GM12878 (cell line): ENCODE results near the gene IL19. TPM values are rescaled to one million over a fixed set of nuclear protein-coding genes. Genes with fewer than 3 reads are reported as not detected.
A peak's percentile ranks its signal among the peaks of the same experiment; 100 is the strongest.

ENCODE experiments used
- BACH1 ChIP-seq: fragments of 450-650 bp; IDR thresholded peaks from 2 replicates; pipeline ENCODE4 v1.6.1; 2017; ENCODE audit warnings: mild to moderate bottlenecking, borderline replicate concordance
- BRCA1 ChIP-seq: IDR thresholded peaks from 2 replicates; pipeline ENCODE4 v1.6.1; 2011; ENCODE audit warnings: low read depth, low read length, improper control_type of control experiment
- CEBPB ChIP-seq, 2 experiments: fragments of 150-350 bp in 1 of 2; IDR thresholded peaks; 2 replicates each; pipeline ENCODE4 v1.6.1; 2012 to 2014; ENCODE audit warnings: low read depth in 2 of 2, low read length in 2 of 2, borderline replicate concordance in 1 of 2, inconsistent platforms in 1 of 2
- CHD4 ChIP-seq: fragments of 200-600 bp; sonication (generic); IDR thresholded peaks from 2 replicates; pipeline ENCODE4 v1.6.1; 2016; ENCODE audit warnings: mild to moderate bottlenecking
- EED ChIP-seq: sonication (generic); IDR thresholded peaks from 2 replicates; pipeline ENCODE4 v1.6.1; 2016; ENCODE audit warnings: antibody characterized with exemption, low read depth
- EGR1 ChIP-seq, 2 experiments: IDR thresholded peaks; 1 replicate in 1 of 2; 2 replicates in 1 of 2; pipeline ENCODE4 v1.6.1; 2011 to 2012; ENCODE audit warnings: low read depth in 2 of 2, low read length in 2 of 2, borderline replicate concordance in 1 of 2, mild to moderate bottlenecking in 1 of 2, moderate library complexity in 1 of 2
- FOXK2 ChIP-seq: fragments of 450-650 bp; IDR thresholded peaks from 2 replicates; pipeline ENCODE4 v1.6.1; 2017; ENCODE audit warnings: mild to moderate bottlenecking, moderate library complexity
- IKZF1 ChIP-seq: fragments of 450-650 bp; conservative IDR thresholded peaks from 2 replicates; pipeline ENCODE4 v1.6.1; 2017; ENCODE audit warnings: antibody characterized with exemption, mild to moderate bottlenecking
- IRF4 ChIP-seq: IDR thresholded peaks from 2 replicates; pipeline ENCODE4 v1.6.1; 2011; ENCODE audit warnings: low read depth, low read length
- MEF2A ChIP-seq: IDR thresholded peaks from 2 replicates; pipeline ENCODE4 v1.6.1; 2011; ENCODE audit warnings: low read depth, mild to moderate bottlenecking, low read length, moderate library complexity; ENCODE audit not compliant: insufficient read depth
- NFYA ChIP-seq: IDR thresholded peaks from 2 replicates; pipeline ENCODE4 v1.6.1; 2011; ENCODE audit warnings: low read depth, mild to moderate bottlenecking, low read length, improper control_type of control experiment, borderline replicate concordance
- POLR2A ChIP-seq: IDR thresholded peaks from 2 replicates; pipeline ENCODE4 v1.6.1; 2011; ENCODE audit warnings: low read depth, mild to moderate bottlenecking, low read length
- RFX5 ChIP-seq: IDR thresholded peaks from 2 replicates; pipeline ENCODE4 v1.6.1; 2011; ENCODE audit warnings: low read depth, low read length, improper control_type of control experiment
- RUNX3 ChIP-seq: IDR thresholded peaks from 2 replicates; pipeline ENCODE4 v1.6.1; 2012; ENCODE audit warnings: low read length, inconsistent platforms
- SIX5 ChIP-seq: IDR thresholded peaks from 2 replicates; pipeline ENCODE4 v1.6.1; 2011; ENCODE audit warnings: mild to moderate bottlenecking, low read depth, low read length, moderate library complexity; ENCODE audit not compliant: severe bottlenecking
- SMC3 ChIP-seq: IDR thresholded peaks from 2 replicates; pipeline ENCODE4 v1.6.1; 2011; ENCODE audit warnings: low read length, improper control_type of control experiment, borderline replicate concordance
- SPI1 ChIP-seq: IDR thresholded peaks from 2 replicates; pipeline ENCODE4 v1.6.1; 2011; ENCODE audit warnings: low read depth, mild to moderate bottlenecking, low read length, moderate library complexity, borderline replicate concordance; ENCODE audit not compliant: insufficient read depth
- STAT3 ChIP-seq: IDR thresholded peaks from 2 replicates; pipeline ENCODE4 v1.6.1; 2011; ENCODE audit warnings: low read depth, low read length, improper control_type of control experiment
- SUZ12 ChIP-seq: fragments of 200-600 bp; sonication (generic); IDR thresholded peaks from one replicate; pipeline ENCODE4 v1.6.1; 2018; ENCODE audit warnings: antibody characterized with exemption, mild to moderate bottlenecking; ENCODE audit not compliant: unreplicated experiment
- TAF1 ChIP-seq: IDR thresholded peaks from 2 replicates; pipeline ENCODE4 v1.6.1; 2011; ENCODE audit warnings: mild to moderate bottlenecking, low read depth, low read length, borderline replicate concordance
- polyA plus RNA-seq, 11 experiments: library from polyadenylated mRNA; depleted of rRNA in 4 of 11; unstranded in 6 of 11; stranded (reverse) in 5 of 11; fragments of >200 nt; fragmentation: Nextera tagmentation in 4 of 11; fragmentation: Illumina TruSeq in 1 of 11; extraction: Ambion mirVana in 4 of 11; extraction: Trizol in 1 of 11; gene quantifications; 1 replicate in 1 of 11; 2 replicates in 10 of 11; pipeline versions ENCODE4 v1.2.1 to v1.2.3, GENCODE V29; 2011 to 2016; ENCODE audit warnings: inconsistent platforms in 2 of 11, missing spikeins in 2 of 11, low read depth in 1 of 11
- total RNA-seq, 4 experiments: library from RNA; depleted of rRNA in 3 of 4; stranded (reverse); fragments of >200 nt in 3 of 4; fragmentation: Illumina TruSeq in 1 of 4; extraction: Trizol in 1 of 4; gene quantifications; 2 replicates each; pipeline versions ENCODE4 v1.2.1 to v1.2.3, GENCODE V29; 2013 to 2021
- TF ChIP-seq, protein P1 (sequence below): fragments of 450-650 bp; IDR thresholded peaks from 2 replicates; pipeline ENCODE4 v1.6.1; 2018; ENCODE audit warnings: borderline replicate concordance, mild to moderate bottlenecking; ENCODE audit not compliant: partially characterized antibody
- TF ChIP-seq, protein P2 (sequence below): IDR thresholded peaks from 2 replicates; pipeline ENCODE4 v1.6.1; 2011; ENCODE audit warnings: low read depth, low read length, improper control_type of control experiment, borderline replicate concordance
- TF ChIP-seq, protein P3 (sequence below): fragments of 450-650 bp; IDR thresholded peaks from 2 replicates; pipeline ENCODE4 v1.6.1; 2016; ENCODE audit warnings: mild to moderate bottlenecking

IL19 gene
- total and polyA plus RNA-seq, 10 of the 15 experiments (the other 5 are each of a cell fraction or from before 2014, with no cell fraction given) = 0.10 to 0.73 (median 0.28) TPM; not detected in 6

DNA sequence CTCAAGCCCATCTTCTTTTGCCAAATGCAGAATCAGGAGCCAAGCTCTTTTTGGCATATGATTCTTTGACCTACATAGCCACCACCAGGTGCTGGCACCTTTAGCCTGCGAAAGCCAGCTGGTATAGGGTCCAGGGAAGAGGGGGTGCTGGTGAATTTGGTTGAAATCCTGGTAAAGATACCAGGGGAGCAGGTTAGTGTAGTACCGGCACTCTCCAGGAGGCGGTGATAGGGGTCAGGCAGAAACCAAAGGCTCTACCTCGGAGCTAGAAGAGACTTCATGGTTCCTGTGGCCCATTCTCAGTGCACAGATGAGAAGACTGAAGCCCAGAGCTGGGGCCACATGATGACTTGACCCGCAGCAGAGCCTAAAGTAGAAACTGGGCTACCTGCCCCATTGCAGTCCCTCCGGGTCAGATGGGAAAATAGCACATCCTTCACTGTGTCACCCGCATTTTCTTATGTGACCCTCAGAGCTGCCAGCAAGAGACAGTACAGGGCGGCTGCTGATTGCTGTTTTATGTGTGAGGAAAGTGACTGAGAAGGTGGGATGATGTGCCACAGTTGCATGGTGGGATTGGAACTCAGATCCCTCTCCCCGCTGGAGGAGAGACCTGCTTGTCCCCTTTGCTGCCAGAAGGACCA, 36.0 kb upstream of the IL19 start (continued):
- TF ChIP-seq, protein P1, sequence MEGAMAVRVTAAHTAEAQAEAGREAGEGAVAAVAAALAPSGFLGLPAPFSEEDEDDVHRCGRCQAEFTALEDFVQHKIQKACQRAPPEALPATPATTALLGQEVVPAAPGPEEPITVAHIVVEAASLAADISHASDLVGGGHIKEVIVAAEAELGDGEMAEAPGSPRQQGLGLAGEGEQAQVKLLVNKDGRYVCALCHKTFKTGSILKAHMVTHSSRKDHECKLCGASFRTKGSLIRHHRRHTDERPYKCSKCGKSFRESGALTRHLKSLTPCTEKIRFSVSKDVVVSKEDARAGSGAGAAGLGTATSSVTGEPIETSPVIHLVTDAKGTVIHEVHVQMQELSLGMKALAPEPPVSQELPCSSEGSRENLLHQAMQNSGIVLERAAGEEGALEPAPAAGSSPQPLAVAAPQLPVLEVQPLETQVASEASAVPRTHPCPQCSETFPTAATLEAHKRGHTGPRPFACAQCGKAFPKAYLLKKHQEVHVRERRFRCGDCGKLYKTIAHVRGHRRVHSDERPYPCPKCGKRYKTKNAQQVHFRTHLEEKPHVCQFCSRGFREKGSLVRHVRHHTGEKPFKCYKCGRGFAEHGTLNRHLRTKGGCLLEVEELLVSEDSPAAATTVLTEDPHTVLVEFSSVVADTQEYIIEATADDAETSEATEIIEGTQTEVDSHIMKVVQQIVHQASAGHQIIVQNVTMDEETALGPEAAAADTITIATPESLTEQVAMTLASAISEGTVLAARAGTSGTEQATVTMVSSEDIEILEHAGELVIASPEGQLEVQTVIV = no peak
- TF ChIP-seq STAT3 (no peak), EED (0 out of 2 replicates have a peak, but pooled peaks have one; percentile 23), RFX5 (no peak), MEF2A (no peak), POLR2A (no peak; the same call in 1 of the 2 replicates), RUNX3 (peak; percentile 24; the same call in 1 of the 2 replicates), NFYA (no peak), IRF4 (0 out of 2 replicates have a peak, but pooled peaks have one; percentile 8), IKZF1 (peak; percentile 58), SMC3 (peak; percentile 94), BACH1 (no peak), CHD4 (no peak), SUZ12 (no peak), SPI1 (no peak), FOXK2 (no peak), BRCA1 (no peak), CEBPB (IDR thresholded peaks at IDR 0.05; ENCODE audit: borderline replicate concordance in 1 of 2, low read depth in 2 of 2, low read length in 2 of 2) (no peak), SIX5 (no peak), TAF1 (no peak), EGR1 (IDR thresholded peaks at IDR 0.05; ENCODE audit: borderline replicate concordance in 1 of 2, low read depth in 2 of 2, low read length in 2 of 2) (no peak)
- TF ChIP-seq, protein P2, sequence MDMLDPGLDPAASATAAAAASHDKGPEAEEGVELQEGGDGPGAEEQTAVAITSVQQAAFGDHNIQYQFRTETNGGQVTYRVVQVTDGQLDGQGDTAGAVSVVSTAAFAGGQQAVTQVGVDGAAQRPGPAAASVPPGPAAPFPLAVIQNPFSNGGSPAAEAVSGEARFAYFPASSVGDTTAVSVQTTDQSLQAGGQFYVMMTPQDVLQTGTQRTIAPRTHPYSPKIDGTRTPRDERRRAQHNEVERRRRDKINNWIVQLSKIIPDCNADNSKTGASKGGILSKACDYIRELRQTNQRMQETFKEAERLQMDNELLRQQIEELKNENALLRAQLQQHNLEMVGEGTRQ = no peak
- TF ChIP-seq, protein P3, sequence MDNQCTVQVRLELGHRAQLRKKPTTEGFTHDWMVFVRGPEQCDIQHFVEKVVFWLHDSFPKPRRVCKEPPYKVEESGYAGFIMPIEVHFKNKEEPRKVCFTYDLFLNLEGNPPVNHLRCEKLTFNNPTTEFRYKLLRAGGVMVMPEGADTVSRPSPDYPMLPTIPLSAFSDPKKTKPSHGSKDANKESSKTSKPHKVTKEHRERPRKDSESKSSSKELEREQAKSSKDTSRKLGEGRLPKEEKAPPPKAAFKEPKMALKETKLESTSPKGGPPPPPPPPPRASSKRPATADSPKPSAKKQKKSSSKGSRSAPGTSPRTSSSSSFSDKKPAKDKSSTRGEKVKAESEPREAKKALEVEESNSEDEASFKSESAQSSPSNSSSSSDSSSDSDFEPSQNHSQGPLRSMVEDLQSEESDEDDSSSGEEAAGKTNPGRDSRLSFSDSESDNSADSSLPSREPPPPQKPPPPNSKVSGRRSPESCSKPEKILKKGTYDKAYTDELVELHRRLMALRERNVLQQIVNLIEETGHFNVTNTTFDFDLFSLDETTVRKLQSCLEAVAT = no peak
- TF ChIP-seq, all 136 proteins: peak for 13
